Naive B cell (primary cell): Measurements from ENCODE around the gene WFIKKN2. TPM values are rescaled to one million over a fixed set of nuclear protein-coding genes. Genes with fewer than 3 reads are reported as not detected.

Source experiments
- ATAC-seq, 2 donors: fragments of 150-1000 bp; cut with Tn5 transposase; 2 replicates each; pipeline ENCODE4 v1.10.0; 2021; ENCODE audit warnings: low read depth in 2 of 2, mild to moderate bottlenecking in 2 of 2, moderate library complexity in 2 of 2
- DNase-seq: peaks from one replicate; pipeline ENCODE4 v3.0.0; 2022
- H3K27ac Mint-ChIP-seq, 6 donors: one replicate each; pipeline ENCODE4 v1.8.0; 2020 to 2022; ENCODE audit warnings: mild to moderate bottlenecking in 6 of 6, mixed read lengths in 6 of 6, moderate library complexity in 5 of 6, inconsistent platforms in 2 of 6
- H3K27me3 Mint-ChIP-seq, 3 donors: one replicate each; pipeline ENCODE4 v1.8.0; 2021 to 2022; ENCODE audit warnings: mixed read lengths in 3 of 3, mild to moderate bottlenecking in 1 of 3
- H3K36me3 Mint-ChIP-seq, 2 donors: one replicate each; pipeline ENCODE4 v1.8.0; 2020 to 2022; ENCODE audit warnings: mixed read lengths in 2 of 2, inconsistent platforms in 1 of 2, mild to moderate bottlenecking in 1 of 2
- H3K4me1 Mint-ChIP-seq, 3 donors: one replicate each; pipeline ENCODE4 v1.8.0; 2020 to 2022; ENCODE audit warnings: mixed read lengths in 3 of 3, inconsistent platforms in 1 of 3, mild to moderate bottlenecking in 1 of 3, moderate library complexity in 1 of 3
- H3K4me3 Mint-ChIP-seq, 8 donors: one replicate each; pipeline ENCODE4 v1.8.0; 2020 to 2022; ENCODE audit warnings: mild to moderate bottlenecking in 8 of 8, mixed read lengths in 8 of 8, moderate library complexity in 8 of 8, inconsistent platforms in 2 of 8
- H3K9me3 Mint-ChIP-seq, 7 donors: one replicate each; pipeline ENCODE4 v1.8.0; 2020 to 2022; ENCODE audit warnings: mixed read lengths in 7 of 7, mild to moderate bottlenecking in 5 of 7, inconsistent platforms in 2 of 7, moderate library complexity in 1 of 7
- polyA plus RNA-seq, 6 donors: library from polyadenylated mRNA; unstranded; fragments of 300-500 nt; fragmentation: Illumina TruSeq; gene quantifications; one replicate each; pipeline ENCODE4 v1.2.3, GENCODE V29; 2021; ENCODE audit warnings: low read depth in 6 of 6

The WFIKKN2 gene
- not detected for polyA plus RNA-seq

- H3K36me3 Mint-ChIP-seq, result no peaks in the 10 kb centered on the region
- H3K9me3 Mint-ChIP-seq, result no peaks in the 10 kb centered on the region
- H3K27me3 Mint-ChIP-seq, result peaks cover 11 to 41% (median 35%) of the 10 kb centered on the region in 3 donors
- no peak for ATAC-seq
- no peak within 1 kb of the TSS for H3K27ac Mint-ChIP-seq
- H3K4me3 Mint-ChIP-seq, result no peak within 1 kb of the TSS
- no peaks in the 10 kb centered on the region for H3K4me1 Mint-ChIP-seq
- DNase-seq, result no peak
These were observed at the start of gene WFIKKN2 for GRCh38 chr17:50835301-50836234. Gene WFIKKN2, plus strand, starts transcription at chr17:50835586. Its CDS starts 352 bp downstream, at chr17:50835938.

GRCh38 chr17:50785946-50786570 lies 49.3 kb upstream of the WFIKKN2 start:
- Mint-ChIP-seq H3K27me3 (peaks cover 5 to 28% (median 14%) of the 10 kb centered on the region in 3 donors), H3K36me3 (no peaks in the 10 kb centered on the region), H3K9me3 (no peaks in the 10 kb centered on the region), H3K27ac (no peak overlapping the region), H3K4me1 (peaks cover 5 to 9% (median 6%) of the 10 kb centered on the region in 3 donors), H3K4me3 (no peak overlapping the region)
- ATAC-seq (no peak), DNase-seq (no peak)

- H3K27ac Mint-ChIP-seq, result peak overlapping the region in 2 of 6 donors; percentile 41 to 69
- peaks cover 5 to 8% (median 6%) of the 10 kb centered on the region in 3 donors for H3K4me1 Mint-ChIP-seq
- H3K4me3 Mint-ChIP-seq, result no peak overlapping the region
- ATAC-seq (no peak), DNase-seq (no peak)
- no peaks in the 10 kb centered on the region for H3K36me3 Mint-ChIP-seq
- H3K9me3 Mint-ChIP-seq, result no peaks in the 10 kb centered on the region
- peaks cover 5 to 28% (median 6%) of the 10 kb centered on the region in 3 donors for H3K27me3 Mint-ChIP-seq
These were observed 48.3 kb upstream of the WFIKKN2 start for GRCh38 chr17:50787106-50787505.

- H3K9me3 Mint-ChIP-seq, result no peaks in the 10 kb centered on the region
- H3K4me3 Mint-ChIP-seq, result no peak overlapping the region
- H3K27ac Mint-ChIP-seq, result peak overlapping the region in 2 of 6 donors; percentile 36 to 80
- H3K27me3 Mint-ChIP-seq, result peaks cover 0 to 28% (median 0%) of the 10 kb centered on the region in 3 donors
- ATAC-seq, result no peak
- no peak for DNase-seq
- no peaks in the 10 kb centered on the region for H3K36me3 Mint-ChIP-seq
- peaks cover 0 to 4% (median 0%) of the 10 kb centered on the region in 3 donors for H3K4me1 Mint-ChIP-seq
These were observed 44.8 kb upstream of the WFIKKN2 start for GRCh38 chr17:50790618-50791017.

- H3K9me3 Mint-ChIP-seq, result no peaks in the 10 kb centered on the region
- H3K4me3 Mint-ChIP-seq, result no peak overlapping the region
- no peak for DNase-seq
- H3K27me3 Mint-ChIP-seq, result peaks cover 0 to 16% (median 0%) of the 10 kb centered on the region in 3 donors
- peak overlapping the region in 1 of 6 donors; percentile 42 for H3K27ac Mint-ChIP-seq
- no peaks in the 10 kb centered on the region for H3K36me3 Mint-ChIP-seq
- H3K4me1 Mint-ChIP-seq, result peaks cover 0 to 4% (median 0%) of the 10 kb centered on the region in 3 donors
- ATAC-seq, result no peak
These were observed 43.3 kb upstream of the WFIKKN2 start for GRCh38 chr17:50792132-50792531.

GRCh38 chr17:50793007-50793406 lies 42.4 kb upstream of the WFIKKN2 start:
- Mint-ChIP-seq H3K9me3 (no peaks in the 10 kb centered on the region), H3K4me1 (peaks cover 0 to 1% (median 0%) of the 10 kb centered on the region in 3 donors), H3K27me3 (peaks cover 0 to 11% (median 0%) of the 10 kb centered on the region in 3 donors), H3K27ac (peak overlapping the region in 1 of 6 donors; percentile 42), H3K4me3 (peak overlapping the region in 1 of 8 donors; percentile 57), H3K36me3 (no peaks in the 10 kb centered on the region)
- ATAC-seq (no peak), DNase-seq (no peak)

- Mint-ChIP-seq H3K4me3 (no peak overlapping the region), H3K27me3 (no peaks in the 10 kb centered on the region), H3K36me3 (no peaks in the 10 kb centered on the region), H3K9me3 (no peaks in the 10 kb centered on the region), H3K4me1 (no peaks in the 10 kb centered on the region), H3K27ac (no peak overlapping the region)
- ATAC-seq (no peak), DNase-seq (no peak)
These were observed 41.0 kb upstream of the WFIKKN2 start for GRCh38 chr17:50794361-50794760.

- Mint-ChIP-seq H3K4me3 (no peak overlapping the region), H3K4me1 (no peaks in the 10 kb centered on the region), H3K27me3 (no peaks in the 10 kb centered on the region), H3K27ac (peak overlapping the region in 2 of 6 donors; percentile 45 to 66), H3K36me3 (no peaks in the 10 kb centered on the region), H3K9me3 (no peaks in the 10 kb centered on the region)
- ATAC-seq (no peak), DNase-seq (no peak)
These were observed 38.1 kb upstream of the WFIKKN2 start for GRCh38 chr17:50797135-50797810.

GRCh38 chr17:50798424-50799288 lies 36.7 kb upstream of the WFIKKN2 start:
- Mint-ChIP-seq H3K4me3 (peak overlapping the region in 1 of 8 donors; percentile 12), H3K36me3 (no peaks in the 10 kb centered on the region), H3K9me3 (no peaks in the 10 kb centered on the region), H3K4me1 (no peaks in the 10 kb centered on the region), H3K27me3 (no peaks in the 10 kb centered on the region), H3K27ac (no peak overlapping the region)
- no peak for ATAC-seq
- no peak for DNase-seq

GRCh38 chr17:50799582-50799981 lies 35.8 kb upstream of the WFIKKN2 start:
- no peak overlapping the region for H3K4me3 Mint-ChIP-seq
- H3K27me3 Mint-ChIP-seq, result no peaks in the 10 kb centered on the region
- no peaks in the 10 kb centered on the region for H3K36me3 Mint-ChIP-seq
- no peak for ATAC-seq
- H3K4me1 Mint-ChIP-seq, result no peaks in the 10 kb centered on the region
- DNase-seq, result no peak
- H3K9me3 Mint-ChIP-seq, result no peaks in the 10 kb centered on the region
- no peak overlapping the region for H3K27ac Mint-ChIP-seq

GRCh38 chr17:50800196-50800700 lies 35.1 kb upstream of the WFIKKN2 start:
- Mint-ChIP-seq H3K4me1 (no peaks in the 10 kb centered on the region), H3K36me3 (no peaks in the 10 kb centered on the region), H3K27me3 (no peaks in the 10 kb centered on the region), H3K27ac (peak overlapping the region in 1 of 6 donors; percentile 86), H3K9me3 (no peaks in the 10 kb centered on the region), H3K4me3 (no peak overlapping the region)
- DNase-seq (no peak), ATAC-seq (no peak)

- Mint-ChIP-seq H3K4me1 (no peaks in the 10 kb centered on the region), H3K9me3 (no peaks in the 10 kb centered on the region), H3K36me3 (no peaks in the 10 kb centered on the region), H3K4me3 (no peak overlapping the region), H3K27ac (no peak overlapping the region), H3K27me3 (no peaks in the 10 kb centered on the region)
- DNase-seq, result no peak
- ATAC-seq, result no peak
These were observed 32.5 kb upstream of the WFIKKN2 start for GRCh38 chr17:50802609-50803571.
